HL-60 (cell line): Measurements from ENCODE around the gene FCRL4.

Experiments
- DNase-seq, 2 experiments: peaks; one replicate each; pipeline ENCODE4 v3.0.0-alpha.2; 2010 to 2020; ENCODE audit warnings: low read depth in 1 of 2, low spot score in 1 of 2
- H3K27ac ChIP-seq: fragments of 250-450 bp; sonication (Bioruptor Pico); replicated peaks from 2 replicates; pipeline ENCODE4 v1.5.1; 2020; ENCODE audit warnings: mild to moderate bottlenecking, moderate library complexity
- H3K27me3 ChIP-seq: fragments of 250-450 bp; sonication (Bioruptor Pico); 2 replicates; pipeline ENCODE4 v1.5.1; 2021; ENCODE audit warnings: mild to moderate bottlenecking, moderate library complexity; ENCODE audit not compliant: insufficient read depth, poor library complexity, severe bottlenecking
- H3K4me3 ChIP-seq: replicated peaks from 2 replicates; pipeline ENCODE4 v1.5.1; 2011; ENCODE audit warnings: mild to moderate bottlenecking, control low read depth, low read length; ENCODE audit not compliant: insufficient read depth
- GABPA ChIP-seq: IDR thresholded peaks from 2 replicates; pipeline ENCODE4 v1.6.1; 2012; ENCODE audit warnings: low read depth
- POLR2AphosphoS5 ChIP-seq: IDR thresholded peaks from 2 replicates; pipeline ENCODE4 v1.6.1; 2012; ENCODE audit warnings: low read depth
- SPI1 ChIP-seq: IDR thresholded peaks from 2 replicates; pipeline ENCODE4 v1.6.1; 2012; ENCODE audit warnings: low read depth, mild to moderate bottlenecking, borderline replicate concordance
- TF ChIP-seq, protein P1 (sequence below): IDR thresholded peaks from one replicate; pipeline ENCODE4 v1.5.1; 2011; ENCODE audit warnings: low read length, control low read depth, inconsistent platforms; ENCODE audit not compliant: insufficient read depth
- TF ChIP-seq, protein P2 (sequence below): IDR thresholded peaks from 2 replicates; pipeline ENCODE4 v1.6.1; 2012; ENCODE audit warnings: low read depth; ENCODE audit not compliant: insufficient replicate concordance

The FCRL4 gene

DNA sequence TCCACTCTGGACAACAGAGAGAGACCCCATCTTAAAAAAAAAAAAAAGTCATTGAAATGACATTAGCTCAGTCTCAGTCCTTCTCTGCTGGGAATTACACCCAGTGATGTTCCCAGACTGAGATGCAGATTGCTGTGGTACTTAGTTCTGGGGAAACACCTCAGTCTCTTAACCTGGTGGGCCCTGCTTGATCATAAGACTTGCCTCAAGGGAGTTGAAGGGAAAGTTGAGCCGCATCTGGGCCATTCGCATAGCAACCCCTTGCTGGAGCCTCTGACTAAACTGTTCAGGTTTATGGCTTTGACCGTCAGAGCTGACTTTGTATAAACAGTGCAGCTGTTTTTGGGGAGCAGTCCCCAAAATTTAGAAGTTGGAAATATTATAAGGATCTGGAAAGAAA is 13.4 kb downstream of the FCRL4 start:
- DNase-seq, result no peak
- H3K4me3 ChIP-seq, result no peak overlapping the region
- H3K27me3 ChIP-seq, result no peaks in the 10 kb centered on the region
- H3K27ac ChIP-seq, result no peak overlapping the region
- TF ChIP-seq, protein P1, sequence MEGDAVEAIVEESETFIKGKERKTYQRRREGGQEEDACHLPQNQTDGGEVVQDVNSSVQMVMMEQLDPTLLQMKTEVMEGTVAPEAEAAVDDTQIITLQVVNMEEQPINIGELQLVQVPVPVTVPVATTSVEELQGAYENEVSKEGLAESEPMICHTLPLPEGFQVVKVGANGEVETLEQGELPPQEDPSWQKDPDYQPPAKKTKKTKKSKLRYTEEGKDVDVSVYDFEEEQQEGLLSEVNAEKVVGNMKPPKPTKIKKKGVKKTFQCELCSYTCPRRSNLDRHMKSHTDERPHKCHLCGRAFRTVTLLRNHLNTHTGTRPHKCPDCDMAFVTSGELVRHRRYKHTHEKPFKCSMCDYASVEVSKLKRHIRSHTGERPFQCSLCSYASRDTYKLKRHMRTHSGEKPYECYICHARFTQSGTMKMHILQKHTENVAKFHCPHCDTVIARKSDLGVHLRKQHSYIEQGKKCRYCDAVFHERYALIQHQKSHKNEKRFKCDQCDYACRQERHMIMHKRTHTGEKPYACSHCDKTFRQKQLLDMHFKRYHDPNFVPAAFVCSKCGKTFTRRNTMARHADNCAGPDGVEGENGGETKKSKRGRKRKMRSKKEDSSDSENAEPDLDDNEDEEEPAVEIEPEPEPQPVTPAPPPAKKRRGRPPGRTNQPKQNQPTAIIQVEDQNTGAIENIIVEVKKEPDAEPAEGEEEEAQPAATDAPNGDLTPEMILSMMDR, result no peak
- TF ChIP-seq SPI1 (no peak), POLR2AphosphoS5 (no peak), GABPA (no peak)
- TF ChIP-seq, protein P2, sequence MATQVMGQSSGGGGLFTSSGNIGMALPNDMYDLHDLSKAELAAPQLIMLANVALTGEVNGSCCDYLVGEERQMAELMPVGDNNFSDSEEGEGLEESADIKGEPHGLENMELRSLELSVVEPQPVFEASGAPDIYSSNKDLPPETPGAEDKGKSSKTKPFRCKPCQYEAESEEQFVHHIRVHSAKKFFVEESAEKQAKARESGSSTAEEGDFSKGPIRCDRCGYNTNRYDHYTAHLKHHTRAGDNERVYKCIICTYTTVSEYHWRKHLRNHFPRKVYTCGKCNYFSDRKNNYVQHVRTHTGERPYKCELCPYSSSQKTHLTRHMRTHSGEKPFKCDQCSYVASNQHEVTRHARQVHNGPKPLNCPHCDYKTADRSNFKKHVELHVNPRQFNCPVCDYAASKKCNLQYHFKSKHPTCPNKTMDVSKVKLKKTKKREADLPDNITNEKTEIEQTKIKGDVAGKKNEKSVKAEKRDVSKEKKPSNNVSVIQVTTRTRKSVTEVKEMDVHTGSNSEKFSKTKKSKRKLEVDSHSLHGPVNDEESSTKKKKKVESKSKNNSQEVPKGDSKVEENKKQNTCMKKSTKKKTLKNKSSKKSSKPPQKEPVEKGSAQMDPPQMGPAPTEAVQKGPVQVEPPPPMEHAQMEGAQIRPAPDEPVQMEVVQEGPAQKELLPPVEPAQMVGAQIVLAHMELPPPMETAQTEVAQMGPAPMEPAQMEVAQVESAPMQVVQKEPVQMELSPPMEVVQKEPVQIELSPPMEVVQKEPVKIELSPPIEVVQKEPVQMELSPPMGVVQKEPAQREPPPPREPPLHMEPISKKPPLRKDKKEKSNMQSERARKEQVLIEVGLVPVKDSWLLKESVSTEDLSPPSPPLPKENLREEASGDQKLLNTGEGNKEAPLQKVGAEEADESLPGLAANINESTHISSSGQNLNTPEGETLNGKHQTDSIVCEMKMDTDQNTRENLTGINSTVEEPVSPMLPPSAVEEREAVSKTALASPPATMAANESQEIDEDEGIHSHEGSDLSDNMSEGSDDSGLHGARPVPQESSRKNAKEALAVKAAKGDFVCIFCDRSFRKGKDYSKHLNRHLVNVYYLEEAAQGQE, result no peak

DNA sequence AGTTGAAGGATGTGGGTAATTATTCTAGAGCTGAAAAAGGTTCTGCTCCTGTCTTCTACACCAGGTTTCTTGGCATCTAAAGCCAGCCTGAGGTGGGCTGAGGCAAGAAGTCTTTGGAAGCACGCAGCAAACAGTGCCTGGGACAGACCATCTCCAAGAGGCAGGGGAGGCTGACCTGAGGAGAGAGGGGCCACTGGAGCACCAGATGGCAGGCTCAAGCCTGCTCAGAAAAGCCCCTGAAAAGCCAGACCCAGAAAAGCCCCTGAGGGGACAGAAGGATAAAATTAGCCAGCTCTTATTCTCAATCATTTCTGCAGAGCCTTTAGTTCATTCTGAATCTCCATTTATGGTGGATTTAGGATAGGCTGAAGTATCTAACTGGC is 17.1 kb downstream of the FCRL4 start:
- no peak overlapping the region for H3K27ac ChIP-seq
- no peaks in the 10 kb centered on the region for H3K27me3 ChIP-seq
- no peak for DNase-seq
- TF ChIP-seq SPI1 (no peak), POLR2AphosphoS5 (no peak), GABPA (no peak)
- TF ChIP-seq, protein P1, result no peak
- TF ChIP-seq, protein P2, result no peak
- H3K4me3 ChIP-seq, result no peak overlapping the region

DNA sequence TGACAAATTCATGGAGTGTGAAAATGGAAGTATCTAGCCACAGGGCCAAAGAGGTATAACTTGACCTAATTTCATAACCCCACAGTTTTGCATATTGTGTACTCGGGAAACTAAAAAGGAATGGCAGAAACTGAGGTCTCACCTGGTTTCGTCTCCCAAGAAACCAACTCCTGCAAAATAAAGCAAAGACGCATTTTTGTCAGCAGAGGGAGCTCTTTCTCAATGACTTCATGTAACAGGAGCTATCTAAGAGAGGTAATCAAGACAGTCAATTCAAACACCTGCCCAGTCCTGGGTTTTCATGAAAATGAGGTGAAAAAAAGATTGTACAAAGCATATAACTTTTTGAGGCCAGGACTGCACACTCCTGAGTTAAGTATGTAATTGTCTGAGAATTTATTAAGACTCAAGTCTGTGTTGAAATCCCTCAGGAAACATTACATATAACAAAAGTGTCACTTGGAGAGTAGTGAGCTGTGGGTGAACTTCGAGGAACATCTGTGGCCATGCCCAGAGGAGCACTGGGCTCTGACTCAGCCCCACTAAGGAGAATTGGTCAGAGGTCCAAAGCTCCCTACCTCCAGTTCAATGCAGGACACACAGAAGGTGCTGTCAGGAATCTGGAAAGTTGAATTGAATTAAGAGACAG is 17.6 kb downstream of the FCRL4 start:
- H3K27ac ChIP-seq, result no peak overlapping the region
- H3K27me3 ChIP-seq, result no peaks in the 10 kb centered on the region
- TF ChIP-seq, protein P2, result no peak
- TF ChIP-seq, protein P1, result peak; percentile 56
- no peak overlapping the region for H3K4me3 ChIP-seq
- DNase-seq, result peak; percentile 30 to 55
